NAMALWA (cell line): ENCODE measurements around the gene RIC8B.

Source experiments
- DNase-seq: peaks from one replicate; pipeline ENCODE4 v3.0.0-alpha.2; 2015; ENCODE audit warnings: low spot score

The RIC8B gene

GRCh38 chr12:106758349-106759110, 16.0 kb upstream of the RIC8B start:
- no peak for DNase-seq

- DNase-seq, result no peak
Observed at GRCh38 chr12:106759526-106760183, 14.8 kb upstream of the RIC8B start.

- peak; percentile 88 for DNase-seq
Observed at GRCh38 chr12:106760184-106760531, 14.3 kb upstream of the RIC8B start.

GRCh38 chr12:106764220-106764619, 10.3 kb upstream of the RIC8B start:
- DNase-seq, result no peak

GRCh38 chr12:106764738-106765137, 9.7 kb upstream of the RIC8B start:
- no peak for DNase-seq

- no peak for DNase-seq
Observed at GRCh38 chr12:106766393-106766826, 8.1 kb upstream of the RIC8B start.

- no peak for DNase-seq
Observed at GRCh38 chr12:106767206-106767605, 7.3 kb upstream of the RIC8B start.

GRCh38 chr12:106767954-106768822, 6.3 kb upstream of the RIC8B start:
- no peak for DNase-seq

GRCh38 chr12:106769078-106769477, 5.4 kb upstream of the RIC8B start:
- no peak for DNase-seq

- DNase-seq, result no peak
Observed at GRCh38 chr12:106769546-106769945, 4.9 kb upstream of the RIC8B start.

- no peak for DNase-seq
Observed at GRCh38 chr12:106771425-106771824, 3.1 kb upstream of the RIC8B start.

- DNase-seq, result no peak
Observed at GRCh38 chr12:106773286-106774004, 1.0 kb upstream of the RIC8B start.

- DNase-seq, result no peak
Observed at GRCh38 chr12:106774808-106775524, 484 bp downstream of the RIC8B start.

- no peak for DNase-seq
Observed at GRCh38 chr12:106776897-106777296, 2.4 kb downstream of the RIC8B start.

GRCh38 chr12:106780010-106780631, 5.6 kb downstream of the RIC8B start:
- DNase-seq, result no peak

- no peak for DNase-seq
Observed at GRCh38 chr12:106782619-106783018, 8.1 kb downstream of the RIC8B start.

GRCh38 chr12:106783515-106783914, 9.0 kb downstream of the RIC8B start:
- no peak for DNase-seq

- DNase-seq, result peak; percentile 33
Observed at GRCh38 chr12:106790020-106790419, 15.5 kb downstream of the RIC8B start.

- no peak for DNase-seq
Observed at GRCh38 chr12:106791531-106791930, 17.0 kb downstream of the RIC8B start.

- DNase-seq, result no peak
Observed at GRCh38 chr12:106794369-106794768, 19.9 kb downstream of the RIC8B start.

- no peak for DNase-seq
Observed at GRCh38 chr12:106801167-106801708, 26.8 kb downstream of the RIC8B start.
